HG03175 (cell line): ENCODE measurements around the gene KRT34.

ENCODE experiments used
- ATAC-seq: cut with Tn5 transposase; IDR thresholded peaks from one replicate; pipeline ENCODE4 v1.9.1; 2021; ENCODE audit warnings: mild to moderate bottlenecking, moderate library complexity; ENCODE audit not compliant: unreplicated experiment

Gene KRT34

DNA sequence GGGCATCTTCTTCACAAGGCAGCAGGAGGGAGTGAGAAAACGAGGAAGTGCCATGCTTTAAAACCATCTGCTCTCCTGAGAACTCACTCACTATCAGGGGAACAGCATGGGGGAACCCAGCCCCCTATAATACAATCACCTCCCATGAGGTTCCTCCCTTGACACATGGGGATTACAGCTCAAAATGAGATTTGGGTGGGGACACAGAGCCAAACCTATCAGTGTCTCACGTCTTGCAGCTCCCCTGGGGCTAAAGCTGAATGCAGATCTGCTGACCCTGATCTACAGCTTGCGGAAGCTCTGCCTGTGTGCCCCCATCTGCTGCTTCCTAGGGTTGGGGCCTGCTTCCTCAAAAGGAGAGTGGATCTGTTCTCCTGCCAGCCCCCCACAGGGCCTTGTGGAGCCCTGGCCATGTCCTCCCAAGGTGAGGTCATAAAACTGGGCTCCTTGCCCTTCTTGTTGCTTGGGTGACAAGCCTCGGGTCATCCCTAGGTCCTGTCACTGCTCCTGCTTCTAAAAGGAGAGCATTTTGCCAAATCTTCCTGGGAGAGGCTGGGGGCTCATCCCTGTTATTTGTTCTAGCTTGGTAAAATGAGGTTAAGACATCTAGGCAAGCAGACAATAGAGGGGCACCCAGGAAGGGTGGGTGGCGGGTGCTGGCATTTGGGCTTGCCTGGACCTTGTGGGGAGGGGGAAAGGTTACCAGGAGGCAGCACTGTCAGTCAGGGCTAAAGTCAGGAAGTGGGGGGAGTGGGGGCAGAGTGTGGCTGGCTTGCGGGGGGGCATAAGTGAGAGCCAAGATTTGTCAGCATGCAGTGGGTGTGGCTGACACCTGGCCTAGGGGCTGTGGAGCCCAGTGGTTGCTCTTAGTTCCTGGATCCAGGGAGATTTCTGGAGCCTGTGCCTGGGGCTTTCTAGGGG lies 47.5 kb downstream of the KRT34 start:
- no peak for ATAC-seq

GRCh38 chr17:41333836-41334235 lies 48.3 kb downstream of the KRT34 start:
- ATAC-seq: no peak

- no peak for ATAC-seq
Measured at GRCh38 chr17:41333098-41333497, 49.0 kb downstream of the KRT34 start.

DNA sequence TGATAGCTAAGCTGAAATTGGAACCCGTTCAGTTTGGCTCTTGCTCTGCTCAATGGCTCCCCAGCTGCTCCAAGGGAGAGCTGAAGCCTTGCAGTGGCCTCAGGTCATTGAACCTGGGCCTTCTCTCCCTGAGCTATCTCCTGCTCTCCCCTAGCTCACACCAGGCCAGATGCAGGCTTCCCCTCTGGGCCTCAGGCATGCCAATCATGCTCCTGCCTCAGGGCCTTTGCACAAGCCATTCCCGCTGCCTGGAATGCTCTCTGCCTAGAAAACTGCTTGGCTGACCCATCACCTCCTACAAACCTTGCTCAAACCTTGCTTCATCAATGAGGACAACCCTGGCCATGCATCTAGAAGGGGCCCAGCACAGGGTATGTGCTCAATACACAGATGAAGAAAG lies 49.9 kb downstream of the KRT34 start:
- ATAC-seq: no peak

GRCh38 chr17:41331606-41332005 lies 50.5 kb downstream of the KRT34 start:
- ATAC-seq: no peak

DNA sequence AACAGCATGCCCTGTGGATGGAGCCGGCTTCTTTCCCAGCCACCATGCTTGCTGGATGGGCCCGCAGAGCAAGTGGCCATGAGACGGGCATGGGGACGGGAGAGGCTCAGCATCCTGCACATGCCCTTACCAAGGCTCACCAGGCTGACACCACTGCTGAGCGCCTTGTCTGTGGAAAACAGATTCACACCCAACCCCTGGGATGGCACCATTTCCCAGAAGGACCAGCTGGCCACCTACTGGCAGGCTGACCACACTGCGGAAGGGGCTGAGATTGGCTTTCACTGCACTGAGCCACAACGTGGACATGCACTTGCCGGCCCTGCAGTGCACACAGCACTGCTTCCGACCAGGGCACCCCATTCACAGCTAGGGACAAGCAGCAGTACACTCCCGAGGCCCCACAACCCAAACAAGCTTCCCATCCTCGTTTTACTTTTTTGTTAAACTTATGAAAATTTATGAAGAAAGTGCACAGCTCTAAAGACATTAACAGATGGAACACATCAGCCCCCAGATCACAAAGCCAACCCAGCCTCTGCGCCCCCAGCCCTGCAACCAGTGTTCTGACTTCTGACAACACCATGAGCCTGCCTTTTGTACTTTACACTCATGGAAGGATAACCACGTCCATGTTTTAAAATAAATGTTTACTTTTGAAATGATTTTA lies 52.7 kb downstream of the KRT34 start:
- no peak for ATAC-seq

- no peak for ATAC-seq
Measured at GRCh38 chr17:41328207-41328606, 53.9 kb downstream of the KRT34 start.
